DND-41 (cell line): ENCODE measurements around the gene SLC28A3.

Experiments used
- CTCF ChIP-seq: IDR thresholded peaks from 2 replicates; pipeline ENCODE4 v1.5.1; 2012; ENCODE audit warnings: borderline replicate concordance, low read length, moderate library complexity, mild to moderate bottlenecking; ENCODE audit not compliant: poor library complexity, severe bottlenecking; ENCODE audit errors: extremely low read depth
- EZH2 ChIP-seq: IDR thresholded peaks from 3 replicates; pipeline ENCODE4 v1.6.1; 2012; ENCODE audit warnings: borderline replicate concordance, low read depth, mild to moderate bottlenecking, moderate library complexity, low read length, inconsistent platforms; ENCODE audit not compliant: severe bottlenecking

DNA sequence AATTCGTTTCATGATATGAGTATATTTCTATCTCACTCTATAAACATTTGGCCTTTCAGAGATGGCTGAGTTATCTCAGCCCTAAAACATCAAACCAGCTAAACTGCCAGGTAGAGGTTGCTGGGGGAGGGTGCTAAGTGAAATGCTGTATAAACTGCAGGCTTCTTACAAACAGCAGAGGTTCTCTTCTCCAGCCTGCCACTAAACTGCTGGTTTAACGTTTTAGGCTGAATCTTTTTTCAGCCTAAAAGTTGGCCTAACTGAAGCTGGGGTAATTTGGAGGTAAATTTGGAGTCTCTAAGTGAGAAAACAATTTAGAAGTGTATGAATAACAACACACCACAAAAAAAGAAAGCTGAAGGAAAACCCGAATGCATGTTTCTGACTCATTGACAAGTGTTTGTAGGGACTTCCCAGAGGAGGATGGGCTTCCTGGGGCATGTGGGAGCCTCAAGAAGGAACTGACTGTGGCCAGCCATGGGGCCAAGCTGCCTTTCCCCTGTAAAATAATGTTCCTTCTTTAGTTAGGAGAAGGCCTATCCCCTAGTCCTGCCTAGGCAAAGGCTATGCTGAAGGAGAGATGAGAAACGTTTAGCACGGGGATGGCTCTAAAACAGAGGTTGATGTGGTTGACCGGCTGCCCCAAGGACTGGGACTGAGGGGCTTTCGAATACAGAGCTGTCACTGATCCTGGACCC is 44.3 kb downstream of the SLC28A3 start:
- TF ChIP-seq CTCF: no peak
- TF ChIP-seq EZH2: no peak
